Limb (tissue), 2 donors: ENCODE measurements around the gene TFAP2D.

Source experiments
- DNase-seq, 2 donors: peaks; one replicate each; pipeline ENCODE4 v3.0.0-alpha.2; 2016; ENCODE audit errors: extremely low spot score in 2 of 2

TFAP2D gene

DNA sequence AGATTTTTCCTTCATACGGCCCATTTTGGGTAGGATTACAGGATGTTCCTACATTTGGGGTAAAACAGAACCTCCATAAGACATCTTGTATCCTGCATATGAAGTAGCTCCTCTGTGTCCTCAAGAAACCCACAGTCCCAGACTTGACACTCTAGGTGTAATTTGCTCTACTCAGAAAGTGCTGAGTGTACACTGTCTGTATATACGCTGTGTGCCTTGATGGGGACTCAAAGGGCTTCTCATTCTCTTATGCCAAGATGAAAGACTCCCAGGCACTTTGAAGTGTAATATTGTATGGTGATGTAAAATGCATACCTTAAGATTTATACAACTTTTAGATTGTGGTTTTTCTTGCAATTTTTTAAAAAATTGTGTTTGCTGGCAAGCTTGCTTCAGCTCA, 5.2 kb downstream of the TFAP2D start:
- no peak for DNase-seq

DNA sequence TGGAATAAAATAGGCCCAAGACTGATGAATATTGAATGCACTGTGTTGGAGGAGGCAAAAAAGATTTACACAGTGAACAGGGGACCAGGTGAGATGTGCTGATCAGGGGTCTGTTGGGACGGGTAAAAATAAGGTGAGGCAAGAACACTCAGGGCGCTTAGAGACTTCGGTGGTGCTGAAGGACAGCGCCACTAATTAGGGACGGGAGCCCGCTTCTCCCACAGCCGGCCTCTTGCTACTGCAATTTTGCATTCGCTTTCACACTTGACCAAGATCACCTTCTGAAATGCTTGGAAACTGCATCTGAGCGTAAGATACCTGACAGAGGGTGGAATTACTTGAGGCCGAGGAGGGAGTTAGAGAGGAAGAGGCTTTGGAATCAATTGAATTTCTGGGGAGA, 7.3 kb downstream of the TFAP2D start:
- DNase-seq, result peak; percentile 10 to 53

DNA sequence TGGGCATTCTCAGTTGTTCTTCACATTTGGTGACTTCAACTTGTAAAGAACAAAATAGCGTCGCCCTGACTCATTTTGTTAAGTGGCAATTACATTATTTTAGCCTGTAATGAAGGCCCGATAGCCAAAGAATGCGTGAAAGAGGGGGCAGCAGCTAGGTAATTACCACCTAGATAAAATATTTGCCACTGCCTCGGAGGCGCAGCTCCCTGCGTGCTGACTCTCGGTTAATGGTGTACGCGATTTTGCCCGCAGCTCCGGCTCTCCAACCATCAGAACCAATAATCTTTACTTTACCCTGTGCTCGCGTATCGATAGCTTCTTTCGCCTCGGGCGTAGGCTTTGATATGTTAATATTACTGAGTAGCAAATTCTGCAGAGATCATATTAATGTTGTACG, 8.7 kb downstream of the TFAP2D start:
- DNase-seq, result no peak

DNA sequence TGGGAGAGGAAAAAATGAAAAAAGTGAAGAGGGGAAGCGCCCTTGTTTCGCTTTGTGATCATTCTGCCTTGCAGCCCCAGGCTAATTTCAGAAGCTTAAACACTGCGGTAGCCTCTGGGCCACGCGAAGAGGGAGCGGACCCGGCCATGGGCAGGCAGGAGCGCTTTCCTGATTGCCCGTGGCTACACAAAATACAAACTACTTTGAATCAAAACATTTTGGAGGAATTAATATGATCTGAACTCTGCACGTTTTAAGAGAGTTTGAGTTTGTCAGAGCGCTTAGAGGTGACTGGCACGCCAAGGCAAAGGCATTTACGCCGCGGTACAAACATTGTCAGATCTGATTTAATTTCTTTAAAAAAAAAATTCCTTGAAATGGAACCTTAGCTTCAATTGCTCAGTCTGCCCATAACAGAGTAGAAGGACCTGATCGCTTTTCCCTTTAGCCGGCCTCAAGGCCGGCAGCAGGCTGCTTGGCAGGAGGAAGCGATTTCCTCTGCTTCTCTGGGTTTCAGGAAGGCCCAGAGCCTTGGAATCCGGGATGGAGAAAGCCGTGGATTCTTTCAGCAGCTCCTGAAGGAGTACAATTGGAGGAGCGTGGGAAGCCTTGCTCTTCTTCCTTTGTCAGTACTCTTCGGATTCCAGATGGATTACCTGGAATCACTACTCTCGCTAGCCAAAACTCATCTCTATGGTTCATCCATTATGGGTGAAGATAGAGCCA, 9.7 kb downstream of the TFAP2D start:
- DNase-seq, result no peak

DNA sequence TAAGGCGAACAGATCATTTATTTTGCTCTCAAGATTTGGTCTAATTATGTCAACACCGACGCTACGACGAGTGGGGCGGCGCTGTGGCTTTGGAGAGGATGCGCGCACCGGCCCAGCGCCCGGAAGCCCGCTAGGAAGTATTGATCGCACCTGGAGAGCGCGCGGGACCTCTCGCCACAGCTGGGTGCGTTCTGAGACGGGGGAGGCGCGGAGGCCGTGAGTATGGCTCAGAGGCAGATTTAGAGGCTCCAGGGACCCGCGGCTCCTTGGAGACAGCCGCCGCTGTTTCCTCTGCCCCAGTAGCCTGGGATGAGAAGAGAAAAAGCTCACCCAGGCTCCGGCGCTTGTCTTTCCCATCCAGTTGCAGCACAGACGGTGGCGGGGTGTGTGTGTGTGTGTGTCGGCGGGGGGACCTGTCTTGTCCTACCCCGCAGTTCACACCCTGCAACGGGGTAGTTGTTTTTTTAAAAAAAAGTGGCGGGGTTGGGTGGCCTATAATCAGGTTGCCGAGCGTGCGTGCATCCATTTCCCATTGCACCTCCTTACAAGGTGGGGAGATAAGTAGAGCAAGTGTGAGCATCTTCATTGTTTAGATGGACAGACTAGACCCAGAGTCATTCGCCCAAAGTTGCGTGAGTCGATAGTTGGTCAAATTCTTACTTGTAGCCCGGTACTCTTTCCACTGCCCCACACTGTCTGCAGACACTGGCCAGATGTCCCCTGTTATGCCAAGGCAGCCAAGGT, 11.2 kb downstream of the TFAP2D start:
- DNase-seq, result no peak

DNA sequence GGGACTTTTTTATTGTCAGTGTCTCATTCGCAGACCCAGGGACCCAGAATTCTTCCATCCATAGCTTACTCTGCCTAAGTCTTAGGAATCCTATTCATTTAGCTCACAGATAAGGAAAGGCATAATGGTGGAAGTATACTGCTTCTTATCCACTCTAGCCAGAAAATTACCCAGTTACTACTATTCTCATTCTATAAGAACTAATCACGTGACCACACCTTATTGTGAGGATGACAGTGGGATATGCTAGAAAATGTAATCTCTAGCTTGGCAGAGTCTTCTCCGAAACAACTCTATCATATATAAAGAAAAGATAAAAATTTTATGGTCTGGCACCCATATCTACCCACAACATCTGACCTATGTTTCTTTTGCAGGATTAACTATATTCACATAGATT, 21.2 kb downstream of the TFAP2D start:
- DNase-seq, result no peak

DNA sequence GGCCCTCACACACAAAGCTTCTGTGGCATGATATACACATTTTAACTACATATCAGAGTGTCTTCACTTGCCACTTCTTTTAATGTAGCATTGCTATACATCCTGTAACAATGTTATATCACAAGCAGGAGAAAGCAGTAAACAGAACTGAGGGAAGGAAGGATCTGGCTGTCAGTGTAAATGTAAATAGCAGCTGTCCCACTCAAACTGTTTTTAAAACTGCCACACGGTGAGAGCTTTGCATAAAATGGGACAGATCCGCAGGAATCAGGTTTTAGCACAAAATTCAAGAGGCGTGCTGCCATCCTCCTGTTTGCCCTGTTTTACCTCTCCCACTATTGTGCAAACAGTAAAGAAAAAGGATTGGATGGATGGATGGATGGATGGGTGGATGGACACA, 28.8 kb downstream of the TFAP2D start:
- no peak for DNase-seq

DNA sequence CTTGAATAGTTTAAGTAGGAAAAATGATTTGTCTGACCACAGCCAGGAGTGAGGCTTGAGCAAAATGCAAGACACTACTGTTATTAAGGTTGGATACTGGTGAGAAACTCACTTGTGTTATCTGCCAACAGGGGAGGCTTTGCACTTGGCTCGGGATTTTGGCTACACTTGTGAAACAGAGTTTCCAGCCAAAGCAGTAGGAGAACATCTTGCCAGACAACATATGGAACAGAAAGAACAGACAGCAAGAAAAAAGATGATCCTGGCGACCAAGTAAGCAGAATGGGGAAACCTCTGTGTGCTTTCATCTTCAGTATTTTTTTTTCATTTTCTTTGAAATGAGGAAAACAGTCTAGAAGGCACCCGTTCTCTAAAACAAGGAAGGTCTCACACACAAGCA, 31.6 kb downstream of the TFAP2D start:
- no peak for DNase-seq

DNA sequence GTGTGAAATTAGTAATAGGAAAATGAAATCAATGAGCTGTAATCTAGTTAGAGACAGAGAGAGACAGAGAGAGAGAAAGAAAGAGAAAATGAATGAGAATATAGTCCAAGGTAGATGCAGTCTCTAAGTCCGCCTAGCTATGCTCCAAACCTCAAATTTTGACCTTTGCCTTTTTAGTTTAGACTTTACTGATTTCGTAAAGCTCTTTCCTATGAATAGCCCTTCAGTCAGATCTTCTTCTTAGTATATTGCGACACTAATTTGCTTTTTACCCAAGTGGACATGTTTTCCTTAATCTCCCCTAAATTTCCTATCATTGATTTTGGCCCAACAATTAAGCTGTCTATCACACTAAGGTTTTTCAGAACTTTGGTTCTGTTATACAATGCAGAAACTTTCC, 49.5 kb downstream of the TFAP2D start:
- no peak for DNase-seq

DNA sequence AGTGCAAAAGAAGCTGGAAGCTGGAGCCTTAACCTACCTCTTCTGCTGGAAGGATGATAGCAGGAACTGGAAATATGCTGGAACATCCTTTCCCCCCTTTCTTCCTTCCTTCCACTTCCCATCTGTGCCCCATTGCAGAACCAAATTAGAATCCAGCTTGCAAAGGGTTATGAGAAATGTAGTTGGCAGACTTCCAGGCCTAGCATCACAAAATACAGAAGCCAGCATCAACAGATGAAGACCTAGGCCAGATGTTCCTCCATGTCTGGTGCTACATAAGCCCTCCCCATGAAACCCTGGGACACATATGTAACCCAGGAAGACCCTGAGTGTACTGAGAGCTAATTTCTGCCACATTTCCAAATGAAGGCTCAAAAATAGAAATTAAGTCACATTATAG, 65.4 kb downstream of the TFAP2D start:
- DNase-seq, result no peak

DNA sequence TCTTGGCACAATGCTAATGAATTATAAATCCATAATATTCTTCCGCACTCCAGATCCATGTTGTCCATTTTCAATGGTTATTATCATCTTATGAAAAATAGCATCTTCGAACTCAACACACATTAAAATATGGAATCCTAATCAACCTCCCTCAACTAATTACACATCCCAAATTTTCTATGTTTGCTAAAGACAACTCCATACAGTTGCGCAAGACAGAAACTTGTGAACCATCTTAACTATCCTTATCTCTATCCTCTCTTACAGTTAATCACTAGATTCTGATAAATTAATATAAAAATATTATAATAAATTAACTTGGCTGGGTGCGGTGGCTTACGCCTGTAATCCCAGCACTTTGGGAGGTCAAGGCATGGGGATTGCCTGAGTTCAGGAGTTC, 67.1 kb downstream of the TFAP2D start:
- no peak for DNase-seq

DNA sequence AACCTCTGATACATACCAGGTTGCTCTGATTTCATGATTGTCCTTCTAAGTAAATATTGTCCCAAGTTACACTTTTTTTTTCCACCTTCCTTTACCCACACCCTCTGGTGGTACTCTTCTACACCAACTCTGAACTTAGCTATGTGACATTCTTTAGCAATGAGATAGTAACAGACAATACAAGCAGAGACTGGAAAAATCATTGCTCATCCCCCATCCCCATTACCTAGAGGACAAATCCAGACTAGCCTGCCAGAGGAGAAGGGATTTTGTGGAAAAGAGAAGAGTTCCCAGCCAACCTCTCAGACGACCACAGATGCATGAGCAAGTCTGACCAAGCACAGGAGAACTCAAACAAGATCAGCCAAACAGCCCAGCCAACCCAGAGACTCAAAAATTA, 72.6 kb downstream of the TFAP2D start:
- no peak for DNase-seq

DNA sequence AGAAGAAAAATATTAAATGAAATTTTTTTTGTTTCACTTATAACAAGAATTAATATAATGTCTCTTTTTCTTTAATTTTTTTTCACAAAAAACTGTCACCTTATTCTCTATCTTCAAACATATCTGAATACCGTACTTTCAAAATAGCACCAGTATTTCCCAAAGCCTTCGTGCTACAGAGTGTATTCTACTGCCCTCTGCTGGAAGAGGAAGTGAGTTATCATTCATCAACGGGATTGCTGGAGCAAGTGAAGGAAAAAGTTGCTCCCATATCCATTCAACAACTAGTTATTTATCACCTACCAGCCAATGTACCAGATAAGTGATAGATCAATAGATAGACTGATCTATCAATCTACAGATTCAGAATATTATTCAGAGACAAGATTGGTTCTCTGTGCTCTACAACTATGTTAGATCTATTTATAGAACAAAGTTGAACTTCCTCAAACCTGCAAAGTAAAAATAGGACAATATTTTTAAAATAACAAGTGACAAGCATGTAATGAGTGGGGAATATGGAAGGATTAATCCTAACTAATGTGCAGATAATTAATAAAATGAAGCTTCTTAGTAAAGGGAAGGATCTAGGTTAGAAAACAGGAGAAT, 78.7 kb downstream of the TFAP2D start:
- DNase-seq, result peak in 1 of 2 donors; percentile 51

DNA sequence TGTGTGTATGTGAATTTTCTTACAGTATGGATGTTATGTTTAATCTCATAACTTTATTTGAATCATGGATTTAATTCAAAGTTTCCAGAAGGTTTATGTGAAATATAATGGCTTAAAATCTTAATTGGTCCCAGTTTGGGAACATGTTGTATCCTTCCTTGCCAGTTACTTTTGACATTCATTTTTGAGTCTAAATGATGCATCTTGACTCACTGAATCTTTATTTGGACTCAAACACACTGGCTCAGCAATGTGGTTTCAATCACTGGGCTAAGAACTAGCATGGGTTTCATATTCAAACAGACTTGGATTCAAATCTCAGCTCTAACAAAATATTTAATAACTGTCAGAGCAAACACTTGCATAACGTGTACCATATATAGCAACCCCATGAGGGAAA, 79.4 kb downstream of the TFAP2D start:
- DNase-seq, result no peak

DNA sequence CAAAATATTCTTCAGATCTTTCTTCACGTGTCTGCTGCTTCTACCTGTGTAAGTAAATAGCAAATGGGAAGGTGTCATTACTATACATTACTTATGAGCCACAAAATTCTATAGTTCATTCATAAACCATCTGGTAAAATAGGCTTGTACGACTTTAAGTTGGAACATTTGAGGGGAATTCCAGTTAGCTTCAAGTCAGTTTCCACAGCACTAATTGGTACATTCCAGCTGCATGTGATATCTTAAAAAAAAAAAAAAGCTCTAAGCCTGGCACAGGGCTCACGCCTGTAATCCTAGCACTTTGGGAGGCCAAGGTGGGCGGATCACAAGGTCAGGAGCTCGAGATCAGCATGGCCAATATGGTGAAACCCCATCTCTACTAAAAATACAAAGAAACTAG, 82.2 kb downstream of the TFAP2D start:
- no peak for DNase-seq

DNA sequence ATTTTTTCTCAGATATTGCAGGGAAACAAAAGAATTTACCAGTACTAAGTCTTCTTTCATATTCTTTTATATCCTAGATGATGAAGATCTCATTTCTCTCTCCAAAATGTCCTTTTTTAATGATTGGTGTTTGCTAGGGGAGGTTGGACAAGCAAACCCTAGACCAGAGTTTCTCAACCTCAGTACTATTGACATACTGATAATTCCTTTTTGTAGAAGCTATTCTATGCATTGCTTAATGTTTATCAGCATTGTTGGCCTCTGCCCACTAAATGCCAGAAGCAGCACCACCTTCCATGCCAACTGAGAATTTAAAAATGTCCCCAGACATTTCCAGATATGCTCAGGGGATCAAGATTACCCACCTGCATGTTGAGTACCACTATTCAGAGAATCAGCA, 91.0 kb downstream of the TFAP2D start:
- no peak for DNase-seq

DNA sequence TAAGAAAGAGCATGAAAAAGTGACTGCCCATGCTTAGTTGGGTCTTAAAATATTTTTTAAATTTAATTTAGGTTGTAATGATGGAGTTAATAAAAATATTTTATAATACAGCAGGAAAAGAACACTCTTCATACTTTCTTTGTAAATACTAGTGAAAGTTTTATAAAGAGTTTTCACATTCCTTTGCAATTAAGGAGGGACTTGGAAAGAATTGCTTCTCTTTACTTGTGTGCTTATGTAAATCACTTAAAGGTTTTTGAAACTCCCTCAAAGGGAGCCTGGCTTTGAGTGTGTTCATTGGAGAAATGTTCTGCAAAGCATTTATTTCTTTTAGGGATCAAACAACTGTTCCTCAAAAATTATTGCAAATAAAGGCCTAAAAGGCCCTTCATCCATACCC, 93.7 kb downstream of the TFAP2D start:
- DNase-seq, result no peak

DNA sequence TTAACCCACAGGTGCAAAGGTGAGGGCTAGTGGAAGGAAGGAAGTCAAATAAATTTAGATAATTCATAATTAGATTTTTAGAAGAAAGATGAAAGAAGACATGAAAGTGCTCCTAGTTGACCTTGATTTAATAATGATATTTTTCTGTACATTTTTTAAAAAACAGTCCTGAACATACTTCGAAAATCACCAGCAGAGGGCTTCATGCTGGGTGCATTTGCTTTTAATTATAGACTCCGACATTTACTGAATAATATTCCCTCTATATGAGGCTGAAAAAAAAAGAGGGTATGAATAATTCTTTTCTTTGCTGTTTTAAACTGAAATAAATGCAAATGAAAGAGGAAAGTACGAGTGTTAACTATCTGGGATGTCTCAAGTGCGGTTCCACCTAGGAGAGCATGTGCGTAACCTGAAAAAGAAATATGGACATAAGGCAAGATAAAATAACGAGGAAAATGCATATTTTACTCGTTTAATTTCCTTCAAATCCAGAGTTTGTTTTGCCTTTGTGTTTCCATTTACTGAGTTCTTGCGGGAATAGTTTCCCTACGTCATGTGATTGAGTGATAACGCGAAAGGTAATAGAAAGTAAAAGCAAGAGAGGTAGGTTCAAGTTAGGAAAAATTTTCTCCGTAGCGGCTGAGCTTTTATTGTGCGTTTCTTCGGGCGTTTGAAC, 102.2 kb downstream of the TFAP2D start:
- DNase-seq, result peak in 1 of 2 donors; percentile 45

DNA sequence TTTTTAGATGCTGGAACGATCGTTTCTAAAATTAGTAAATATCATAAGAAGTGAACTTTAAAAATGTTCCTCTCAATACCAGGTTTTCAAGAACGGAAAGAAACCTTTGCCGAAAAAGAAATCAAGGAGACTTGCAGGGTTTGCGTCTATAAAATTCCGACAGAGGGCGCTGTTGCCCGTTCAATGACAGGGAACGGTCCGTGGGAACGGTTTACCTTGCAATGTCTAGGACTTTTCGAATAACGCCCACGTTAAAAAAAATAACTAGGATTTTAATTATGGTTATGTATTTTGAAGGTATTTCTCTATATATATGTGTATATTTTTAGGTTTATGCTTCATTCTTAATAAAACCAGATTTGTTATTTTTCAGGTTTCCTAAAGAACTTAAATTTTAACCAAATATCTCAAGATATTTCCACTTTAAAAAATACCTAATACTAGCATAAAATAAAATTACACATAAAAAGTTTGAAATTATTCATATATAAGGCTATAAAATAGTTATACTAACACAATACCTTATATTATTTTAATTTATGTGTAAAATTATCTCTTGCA, 102.9 kb downstream of the TFAP2D start:
- peak; percentile 82 to 87 for DNase-seq

DNA sequence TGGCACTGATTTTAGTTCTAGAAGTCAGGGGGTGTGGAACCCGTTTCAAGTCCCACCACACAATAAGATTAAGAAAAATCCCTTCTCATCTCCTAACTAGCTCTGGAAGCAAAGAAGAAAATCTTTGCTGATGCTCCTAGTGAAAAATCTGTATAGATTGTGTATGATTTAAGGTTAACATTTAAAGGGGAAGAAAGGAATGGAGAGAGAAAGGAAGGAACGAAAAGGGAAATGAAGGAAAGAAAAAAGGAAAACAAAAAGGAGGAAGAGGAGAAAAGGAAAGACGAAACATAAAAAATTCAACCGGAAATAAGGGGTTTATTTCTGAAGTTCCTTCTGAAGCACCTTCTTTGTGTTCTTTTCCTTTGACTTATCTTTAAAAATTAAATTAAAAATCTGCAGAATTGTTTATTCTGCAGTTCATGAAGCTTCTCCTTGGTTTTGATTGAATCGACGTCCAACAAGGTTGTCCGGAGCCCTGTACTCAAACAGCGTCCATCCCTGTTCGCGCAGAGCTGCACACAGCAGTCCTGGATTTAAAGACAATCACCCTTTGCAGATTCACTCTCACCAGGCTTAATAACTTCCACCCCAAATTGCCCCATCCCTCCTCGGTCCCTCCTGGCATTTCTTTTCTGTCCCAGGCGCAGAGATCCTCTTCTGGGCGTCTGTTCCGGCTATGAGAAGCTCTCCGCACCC, 103.8 kb downstream of the TFAP2D start:
- peak in 1 of 2 donors; percentile 50 for DNase-seq

DNA sequence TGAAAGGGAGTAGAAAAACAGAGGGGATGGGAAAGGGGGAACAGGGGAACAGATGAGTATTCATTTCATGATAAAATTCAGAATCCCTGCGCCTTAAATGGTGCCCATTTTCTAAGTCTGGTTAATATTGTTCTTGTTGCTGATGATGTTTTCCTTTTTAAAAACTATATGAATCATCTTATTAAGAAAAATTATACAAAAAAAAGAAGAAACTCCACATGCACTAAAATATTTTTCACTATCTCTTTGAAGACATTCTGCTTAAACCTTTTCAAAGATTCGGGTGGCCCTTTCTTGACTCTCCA, 104.3 kb downstream of the TFAP2D start:
- DNase-seq, result no peak

DNA sequence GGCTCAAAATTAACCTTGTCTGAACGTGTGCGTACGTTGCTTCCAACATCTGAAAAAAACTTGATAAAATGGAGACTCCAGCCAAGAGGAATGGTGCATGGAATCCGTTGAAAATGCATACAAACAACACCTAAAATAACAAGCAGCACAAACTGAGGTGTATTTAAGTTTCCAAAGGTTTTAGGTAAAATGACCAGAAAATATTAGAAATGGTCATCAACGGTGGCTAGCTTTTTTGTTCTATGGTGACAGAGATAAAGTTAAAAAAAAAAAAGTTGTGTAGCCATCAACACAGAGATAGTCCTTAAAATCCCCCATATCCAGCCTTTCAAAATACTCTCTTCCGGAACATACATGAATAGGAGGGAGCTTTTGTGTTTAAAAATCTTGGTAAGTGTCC, 104.7 kb downstream of the TFAP2D start:
- DNase-seq, result no peak
